Measurements from ENCODE around the gene GNAI1.
A peak's percentile ranks its signal among the peaks of the same experiment; 100 is the strongest.

GNAI1 gene
- total RNA-seq: 0.12 to 3.6 (median 1.7) reads per million in 4 experiments

DNA sequence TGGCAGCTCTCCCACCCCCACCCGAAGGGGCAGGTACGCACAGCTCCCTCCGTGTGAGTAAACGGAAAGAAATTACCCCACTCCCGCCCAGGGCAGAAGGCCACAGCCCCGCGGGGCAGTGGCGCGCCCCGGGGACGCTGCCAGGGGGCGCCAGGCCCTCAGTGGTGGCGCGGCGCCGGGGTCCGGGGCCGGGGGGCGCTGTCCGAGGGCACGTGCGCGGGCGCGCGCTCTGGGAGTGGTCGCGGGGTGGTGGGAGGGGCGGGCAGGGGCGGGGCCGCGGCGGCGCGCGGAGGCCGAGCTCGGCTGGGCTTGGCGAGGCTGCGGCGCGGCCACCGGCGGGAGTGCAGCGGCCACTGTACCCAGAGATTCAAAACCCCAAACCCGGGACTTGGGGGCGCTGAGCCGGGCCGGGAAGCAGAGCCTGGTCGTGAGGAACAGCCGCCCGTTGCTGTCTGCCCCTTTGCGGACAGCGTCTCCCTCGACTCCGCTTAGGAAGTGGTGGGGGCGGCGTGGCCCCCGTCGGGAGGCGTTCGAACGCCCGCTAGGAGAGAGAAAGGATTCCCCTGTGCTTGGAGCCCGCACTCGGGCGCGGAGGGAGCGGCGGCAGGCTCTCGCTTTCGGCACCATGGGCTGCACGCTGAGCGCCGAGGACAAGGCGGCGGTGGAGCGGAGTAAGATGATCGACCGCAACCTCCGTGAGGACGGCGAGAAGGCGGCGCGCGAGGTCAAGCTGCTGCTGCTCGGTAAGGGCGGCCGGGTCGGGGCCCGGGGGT, at the start of gene GNAI1:
GNAI1 (plus strand) TSS at position 296 of the 773 bp plus-strand sequence; CDS start at position 626, 330 bp downstream.
- peak; percentile 25 for DNase-seq

- DNase-seq: no peak
Measured at GRCh38 chr7:80087051-80087770, 47.4 kb upstream of the GNAI1 start.

DNA sequence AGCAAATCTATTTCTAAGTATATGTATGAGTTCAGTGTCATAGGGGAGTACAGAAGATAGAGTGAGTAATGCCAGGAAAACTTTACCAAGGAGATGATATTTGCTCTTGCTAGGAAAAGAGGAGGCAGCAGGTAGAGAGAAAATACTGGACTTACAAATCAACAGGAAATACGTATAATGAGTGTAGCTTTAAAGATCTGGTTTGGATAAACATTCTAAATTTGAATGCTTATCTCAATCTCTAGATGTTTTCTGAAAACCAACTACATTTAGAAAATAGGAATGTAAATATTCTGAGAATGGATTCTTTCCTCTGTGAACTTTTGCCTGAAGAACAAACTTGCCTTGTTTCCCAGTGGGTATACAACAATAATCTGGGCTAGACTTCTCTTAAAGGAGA, 46.9 kb upstream of the GNAI1 start:
- DNase-seq: no peak

- DNase-seq: no peak
Measured at GRCh38 chr7:80088705-80089104, 45.9 kb upstream of the GNAI1 start.

GRCh38 chr7:80089366-80089765, 45.3 kb upstream of the GNAI1 start:
- no peak for DNase-seq

DNA sequence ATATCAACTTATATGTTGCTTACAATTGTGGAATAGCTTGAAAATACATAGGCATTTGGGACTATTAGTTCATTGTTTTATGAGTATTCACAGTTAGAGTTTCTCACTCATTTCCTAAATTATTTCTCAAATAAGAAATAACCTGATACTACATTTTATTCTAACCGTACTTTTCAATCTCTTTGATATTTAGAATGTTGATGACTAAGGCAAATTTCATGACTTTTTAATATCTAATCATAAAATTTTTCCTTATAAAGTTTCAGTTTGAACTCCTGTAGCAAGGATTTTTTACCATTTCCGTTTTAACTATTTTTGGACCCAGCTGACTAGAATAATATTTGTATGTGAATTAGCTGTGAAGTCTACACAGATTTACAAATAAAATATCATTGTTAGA, 41.3 kb upstream of the GNAI1 start:
- DNase-seq: no peak

- DNase-seq: no peak
Measured at GRCh38 chr7:80095545-80095944, 39.1 kb upstream of the GNAI1 start.

- DNase-seq: no peak
Measured at GRCh38 chr7:80097756-80098155, 36.9 kb upstream of the GNAI1 start.

- DNase-seq: no peak
Measured at GRCh38 chr7:80098795-80099194, 35.8 kb upstream of the GNAI1 start.

DNA sequence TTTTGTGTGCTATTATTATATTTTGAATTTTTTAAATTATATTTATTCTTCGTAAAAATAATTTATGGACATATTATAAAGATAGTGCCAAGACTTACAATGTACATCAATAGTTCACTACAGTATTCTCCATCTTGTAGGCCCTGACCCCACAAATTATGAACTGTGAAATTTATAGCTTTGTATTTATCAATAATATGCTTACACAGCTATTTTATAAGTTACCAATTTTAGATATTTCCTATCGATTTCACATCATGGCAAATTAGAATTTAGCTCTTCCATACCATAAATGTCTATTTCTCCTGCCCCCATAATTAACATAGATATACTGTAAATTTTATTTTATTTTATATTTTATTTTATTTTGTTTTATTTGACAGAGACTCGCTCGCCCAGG, 34.4 kb upstream of the GNAI1 start:
- no peak for DNase-seq

DNA sequence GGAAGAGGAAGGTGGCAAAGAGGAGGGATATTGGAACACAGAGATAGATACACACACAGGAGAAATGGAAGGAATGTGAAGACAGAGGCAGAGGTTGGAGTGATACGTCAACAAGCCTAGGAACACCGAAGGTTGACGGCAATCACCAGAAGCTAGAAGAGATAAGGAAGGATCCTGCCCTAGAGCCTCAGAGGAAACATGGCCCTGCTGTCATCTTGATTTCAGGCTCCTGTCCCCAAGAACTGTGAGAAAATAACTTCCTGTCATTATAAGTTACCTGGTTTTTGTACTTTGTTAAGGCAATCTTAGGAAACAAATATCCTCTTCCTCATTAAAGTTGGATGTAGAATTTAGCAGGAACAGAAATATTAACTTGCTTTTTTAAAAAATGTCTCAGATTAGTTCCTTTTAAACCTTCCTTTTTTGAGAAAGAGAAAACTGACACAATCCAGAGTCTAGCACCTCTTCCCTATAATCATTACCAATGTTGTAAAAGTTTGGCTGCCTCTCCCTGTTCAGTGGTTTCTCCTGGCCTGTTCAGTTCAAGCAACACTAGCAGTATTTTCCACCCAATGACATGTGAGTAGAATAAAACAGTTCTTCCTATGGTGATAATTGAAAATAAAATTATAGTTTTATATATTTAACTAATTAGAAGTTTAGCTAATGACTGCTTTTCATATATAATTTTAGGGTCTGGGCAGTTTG, 28.8 kb upstream of the GNAI1 start:
- DNase-seq: no peak

DNA sequence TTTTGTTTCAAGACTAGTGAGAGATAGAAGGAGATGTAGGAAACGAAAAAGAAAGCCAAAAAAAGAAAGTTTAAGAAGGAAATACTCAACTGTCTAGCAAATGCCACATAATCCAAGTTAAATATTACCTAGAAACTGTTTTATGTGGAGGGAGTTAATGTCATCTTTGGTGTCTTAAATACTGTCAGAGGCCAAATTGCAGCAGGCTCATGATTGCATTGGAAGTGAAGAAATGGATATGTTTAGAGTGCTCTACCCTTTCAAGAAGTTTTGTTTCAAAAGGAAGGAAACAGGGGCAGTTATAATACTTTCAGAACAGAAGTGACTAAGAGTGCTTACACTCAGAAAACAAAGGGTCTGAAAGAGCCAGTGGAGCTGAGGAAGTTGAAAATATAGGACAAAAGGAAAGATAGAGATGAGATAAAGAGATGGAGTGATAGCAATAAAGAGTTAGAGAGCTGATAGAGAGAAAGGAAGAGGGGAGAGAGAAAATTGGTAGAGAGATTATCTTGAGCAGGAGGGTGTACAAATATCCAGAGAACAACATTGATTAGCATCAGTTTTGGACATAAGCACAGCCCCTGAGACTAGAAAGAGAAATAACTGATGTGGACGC, 28.0 kb upstream of the GNAI1 start:
- no peak for DNase-seq

DNA sequence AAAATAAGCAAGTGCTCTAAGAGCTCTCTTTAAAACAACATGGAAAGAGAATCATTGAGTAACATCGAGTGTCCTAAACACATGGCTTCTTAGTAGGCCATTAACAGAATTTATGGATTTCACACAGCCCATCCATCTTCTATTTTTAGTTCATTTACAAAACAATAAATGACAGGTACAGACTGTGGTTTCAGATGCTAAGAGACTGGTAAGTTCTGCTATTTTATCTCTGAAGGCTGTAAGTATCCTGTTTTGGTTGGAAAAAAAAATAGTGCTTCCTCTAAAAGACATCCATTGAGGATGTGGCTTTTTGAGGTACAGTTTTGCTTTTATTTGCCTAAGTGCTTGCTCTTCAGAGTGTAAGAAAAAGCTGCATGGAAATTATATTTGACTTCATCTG, 27.4 kb upstream of the GNAI1 start:
- no peak for DNase-seq

DNA sequence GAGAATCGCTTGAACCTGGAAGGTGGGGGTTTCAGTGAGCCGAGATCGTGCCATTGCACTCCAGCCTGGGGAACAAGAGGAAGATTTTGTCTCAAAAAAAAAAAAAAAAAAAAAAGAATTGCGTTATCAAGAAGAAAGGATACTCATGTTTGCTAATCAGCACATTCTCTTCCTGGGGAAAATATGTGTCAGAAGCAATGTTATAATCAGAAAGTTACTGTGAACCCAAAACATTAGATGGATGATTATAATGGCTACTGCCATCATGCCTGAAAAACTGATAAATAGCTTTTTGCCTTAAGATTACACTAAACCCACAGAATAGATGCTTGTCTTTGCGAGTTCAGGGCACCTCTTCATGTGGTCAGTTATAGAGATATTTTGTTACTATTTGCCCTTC, 24.3 kb upstream of the GNAI1 start:
- DNase-seq: no peak

DNA sequence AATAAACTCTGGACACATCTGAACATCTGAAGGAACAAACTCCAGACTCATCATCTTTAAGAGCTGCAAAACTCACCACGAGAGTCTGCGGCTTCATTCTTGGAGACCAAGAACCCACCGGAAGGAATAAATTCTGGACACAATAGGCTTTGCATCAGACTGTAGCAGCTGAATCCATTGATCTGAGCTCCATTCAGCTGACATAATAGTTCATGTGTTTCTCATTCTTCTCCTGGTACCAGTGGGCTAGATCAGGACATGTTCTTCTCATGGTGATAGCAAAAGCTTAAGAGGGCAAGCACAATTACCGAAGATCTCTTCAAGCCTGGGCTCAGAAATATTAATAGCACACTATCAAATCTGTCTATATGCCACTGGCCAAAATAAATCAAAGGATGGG, 20.5 kb upstream of the GNAI1 start:
- DNase-seq: no peak

- no peak for DNase-seq
Measured at GRCh38 chr7:80124526-80125264, 9.9 kb upstream of the GNAI1 start.

DNA sequence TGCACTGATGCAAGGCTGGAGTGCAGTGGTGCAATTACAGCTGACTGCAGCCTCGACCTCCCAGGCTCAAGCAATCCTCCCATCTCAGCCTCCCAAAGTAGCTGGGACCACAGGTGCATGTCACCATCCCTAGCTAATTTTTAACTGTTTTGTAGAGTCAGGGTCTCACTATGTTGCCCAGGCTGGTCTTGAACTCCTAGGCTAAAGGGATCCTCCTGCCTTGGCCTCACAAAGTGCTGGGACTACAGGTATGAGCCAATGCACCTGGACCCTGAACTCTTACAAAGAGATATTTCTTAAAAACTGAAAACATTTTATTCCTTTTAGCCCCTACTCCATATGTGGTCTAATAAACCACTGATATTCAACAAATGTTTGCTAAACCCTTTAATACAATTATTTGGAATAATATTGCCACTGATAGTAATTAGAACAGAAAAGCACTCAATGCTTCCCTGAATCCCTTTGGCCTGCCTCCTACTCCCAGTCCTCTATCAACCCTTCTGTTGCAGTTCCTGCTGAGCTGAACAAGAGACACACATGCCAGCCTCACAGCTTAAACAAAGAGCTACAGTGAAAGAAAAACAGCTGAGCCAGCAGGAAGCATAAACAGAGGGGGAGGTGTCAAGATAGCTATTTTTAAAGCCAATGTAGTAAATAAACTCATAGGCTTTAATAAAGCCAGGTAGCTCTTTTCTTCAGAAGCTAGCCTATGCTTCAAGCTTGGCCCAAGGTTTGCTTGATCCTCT, 7.0 kb upstream of the GNAI1 start:
- DNase-seq: no peak

- no peak for DNase-seq
Measured at GRCh38 chr7:80128918-80129317, 5.7 kb upstream of the GNAI1 start.

DNA sequence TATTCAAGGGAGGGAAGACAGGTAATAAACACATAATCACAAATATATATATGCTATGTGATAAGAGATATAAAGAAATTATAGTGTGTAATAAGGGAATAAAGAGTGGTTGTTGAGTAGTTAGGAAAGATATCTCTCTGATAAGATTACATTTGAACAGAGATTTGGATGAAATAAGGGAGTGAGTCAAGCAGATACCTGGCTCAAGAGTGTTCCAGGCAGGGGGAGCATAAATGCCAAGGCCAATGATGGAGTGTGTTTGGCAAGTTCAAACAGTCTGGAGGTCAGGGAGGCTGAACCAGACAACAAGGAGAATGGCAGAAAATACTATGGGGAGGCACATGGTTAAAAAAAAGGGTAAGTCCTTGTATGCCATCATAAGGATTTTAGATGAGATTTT, 4.8 kb upstream of the GNAI1 start:
- no peak for DNase-seq

- DNase-seq: no peak
Measured at GRCh38 chr7:80131675-80132435, 2.8 kb upstream of the GNAI1 start.

- DNase-seq: no peak
Measured at GRCh38 chr7:80132594-80132993, 2.0 kb upstream of the GNAI1 start.
